Adipose tissue (tissue), 3 donors: ENCODE results near the gene ACP4. TPM values are rescaled to one million over a fixed set of nuclear protein-coding genes. Genes with fewer than 3 reads are reported as not detected.

Source experiments
- H3K27ac ChIP-seq: one replicate; pipeline ENCODE4 v1.5.1; 2013; ENCODE audit warnings: low read depth, low read length
- WGBS, 3 donors: extraction: QIAGEN DNeasy Blood & Tissue Kit; methylation state at CpG; one replicate each; pipeline ENCODE4 v1.1.7; 2013; 5-methylcytosine and 5-hydroxymethylcytosine counted together
- polyA plus RNA-seq, 3 donors: library from polyadenylated mRNA; stranded (reverse); fragments of 200-250 nt; gene quantifications; one replicate each; pipeline ENCODE4 v1.2.3, GENCODE V29; 2013
- donor health status: healthy with polysubstance abuse.
- donor health status: Bipolar disorder and iron deficiency.
- donor health status: healthy.

The ACP4 gene
- polyA plus RNA-seq, 3 donors, result not detected

GRCh38 chr19:50814883-50815282 is 24.7 kb downstream of the ACP4 start:
- WGBS, 3 donors, result 54 to 83% (median 76%) methylated on average over 5 of the region's 5 CpGs
- H3K27ac ChIP-seq, result no peak overlapping the region

GRCh38 chr19:50815439-50815838 is 25.2 kb downstream of the ACP4 start:
- 90 to 100% (median 100%) methylated on average over 1 of the region's 1 CpG for WGBS, 3 donors
- no peak overlapping the region for H3K27ac ChIP-seq

DNA sequence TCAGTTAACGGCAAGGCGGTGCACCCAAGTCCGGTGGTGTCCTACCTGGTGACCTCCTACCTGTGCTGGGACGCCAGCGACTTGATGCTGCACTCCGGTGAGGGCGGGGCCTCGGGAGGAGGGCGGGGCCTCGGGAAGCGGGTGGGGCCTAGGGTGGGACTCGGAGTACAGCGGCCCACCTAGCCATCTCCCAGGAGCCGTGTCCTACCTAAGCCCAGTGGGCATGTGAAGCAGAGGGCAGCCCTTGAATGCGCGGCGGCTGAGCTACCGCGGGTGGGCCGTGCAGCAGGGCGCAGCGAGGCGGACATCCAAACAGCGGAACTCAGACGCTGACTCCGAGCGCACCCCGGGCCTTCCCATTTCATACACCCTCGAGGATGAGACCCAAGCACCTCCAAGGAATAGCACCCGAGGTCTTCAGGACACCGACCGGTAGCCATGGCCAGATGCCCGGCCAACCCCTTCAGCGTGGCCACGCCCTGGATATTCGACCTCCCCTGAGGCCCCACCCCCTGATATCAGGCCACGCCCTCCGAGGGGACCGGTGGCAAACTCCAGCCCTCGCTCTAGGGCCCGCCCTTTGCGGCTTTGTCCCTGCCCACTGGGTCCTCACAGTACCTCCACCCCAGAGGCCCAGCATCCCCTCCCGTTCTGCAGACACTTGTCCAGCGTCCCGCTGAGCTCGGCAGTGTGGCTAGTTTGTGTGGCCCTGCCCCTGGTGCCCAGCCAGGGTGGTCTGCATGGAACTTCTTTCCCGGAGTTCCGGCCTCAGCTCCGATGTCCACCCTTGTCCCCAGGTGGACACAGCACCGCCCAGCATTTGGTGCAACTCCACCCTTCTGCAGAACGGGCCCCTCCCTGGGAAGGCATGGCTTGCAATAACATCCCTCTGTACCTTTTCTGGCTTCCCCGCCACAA is 28.0 kb downstream of the ACP4 start:
- no peak overlapping the region for H3K27ac ChIP-seq
- WGBS, 3 donors, result 6 to 10% (median 9%) methylated on average over 46 to 52 of the region's 52 CpGs

- WGBS, 3 donors, result 36 to 69% (median 67%) methylated on average over 12 of the region's 12 CpGs
These were observed 28.8 kb downstream of the ACP4 start for GRCh38 chr19:50818859-50819472.

DNA sequence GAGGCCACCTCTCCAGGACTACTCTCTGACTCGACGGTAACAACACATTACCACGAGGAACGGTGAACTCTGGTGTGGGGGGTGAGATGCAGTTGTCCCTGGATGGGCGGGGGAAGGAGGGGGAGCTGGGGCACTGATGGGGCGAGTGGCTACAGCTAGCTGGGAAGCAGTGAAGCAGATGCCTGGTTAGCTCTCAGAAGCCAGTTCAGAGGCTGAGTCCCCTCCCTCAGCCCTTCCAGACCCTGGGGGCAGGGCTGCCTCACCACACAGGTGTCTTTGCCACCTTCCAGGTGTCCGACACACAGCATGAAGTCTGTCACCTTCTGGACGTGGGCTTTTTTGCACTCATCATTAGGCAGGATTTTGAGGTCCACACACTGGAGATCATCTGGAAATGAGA is 29.4 kb downstream of the ACP4 start:
- 23 to 51% (median 40%) methylated on average over 8 of the region's 8 CpGs for WGBS, 3 donors

More at GRCh38 chr19:50818859-50819472, 28.8 kb downstream of the ACP4 start:
- no peak overlapping the region for H3K27ac ChIP-seq

GRCh38 chr19:50820086-50820485 is 29.9 kb downstream of the ACP4 start:
- H3K27ac ChIP-seq, result no peak overlapping the region
- WGBS, 3 donors, result 4 to 17% (median 8%) methylated on average over 15 of the region's 15 CpGs

More for the DNA sequence above, 29.4 kb downstream of the ACP4 start:
- H3K27ac ChIP-seq, result no peak overlapping the region

DNA sequence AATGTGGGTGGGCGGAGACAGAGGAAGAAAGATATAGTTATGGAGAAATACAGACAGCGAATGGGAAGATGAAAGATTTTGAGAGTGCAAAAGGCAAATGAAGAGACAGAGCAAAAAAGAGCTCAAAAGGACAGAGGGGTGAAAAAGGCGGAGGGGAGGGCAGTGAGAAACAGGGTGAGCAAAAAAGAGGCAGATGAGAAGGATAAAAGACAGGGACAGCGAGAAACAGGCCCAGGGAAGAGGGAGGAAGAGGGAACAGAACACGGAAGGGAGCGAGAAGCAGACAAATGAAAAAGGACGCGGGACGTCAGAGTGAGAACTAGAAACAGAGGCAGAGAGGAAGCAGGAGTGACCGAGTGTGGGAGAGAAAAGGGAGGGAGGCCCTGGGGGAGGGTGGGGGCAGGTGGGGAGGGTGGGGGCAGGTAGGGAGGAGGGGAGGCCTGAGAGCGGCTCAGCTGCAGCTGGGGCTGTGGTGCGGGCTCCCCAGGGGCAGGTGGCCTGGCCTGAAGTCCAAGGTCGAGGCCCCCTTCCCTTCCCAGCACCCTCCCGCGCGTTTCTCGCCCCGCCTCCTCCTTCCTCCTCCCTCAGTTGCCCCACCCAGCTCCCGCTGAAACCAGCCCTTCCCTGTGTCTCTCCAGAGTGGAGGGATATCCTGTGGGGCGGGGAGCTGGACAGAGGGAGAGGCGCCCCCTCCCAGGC is 30.5 kb downstream of the ACP4 start:
- WGBS, 3 donors, result 6 to 7% (median 6%) methylated on average over 16 to 21 of the region's 21 CpGs
- H3K27ac ChIP-seq, result no peak overlapping the region

- WGBS, 3 donors, result 44 to 74% (median 73%) methylated on average over 4 of the region's 4 CpGs
- H3K27ac ChIP-seq, result no peak overlapping the region
These were observed 31.0 kb downstream of the ACP4 start for GRCh38 chr19:50821248-50821612.

GRCh38 chr19:50821622-50822021 is 31.4 kb downstream of the ACP4 start:
- no peak overlapping the region for H3K27ac ChIP-seq
- WGBS, 3 donors, result 26 to 63% (median 61%) methylated on average over 8 of the region's 8 CpGs

- no peak overlapping the region for H3K27ac ChIP-seq
- WGBS, 3 donors, result 43 to 79% (median 75%) methylated on average over 7 of the region's 7 CpGs
These were observed 32.5 kb downstream of the ACP4 start for GRCh38 chr19:50822661-50823208.

DNA sequence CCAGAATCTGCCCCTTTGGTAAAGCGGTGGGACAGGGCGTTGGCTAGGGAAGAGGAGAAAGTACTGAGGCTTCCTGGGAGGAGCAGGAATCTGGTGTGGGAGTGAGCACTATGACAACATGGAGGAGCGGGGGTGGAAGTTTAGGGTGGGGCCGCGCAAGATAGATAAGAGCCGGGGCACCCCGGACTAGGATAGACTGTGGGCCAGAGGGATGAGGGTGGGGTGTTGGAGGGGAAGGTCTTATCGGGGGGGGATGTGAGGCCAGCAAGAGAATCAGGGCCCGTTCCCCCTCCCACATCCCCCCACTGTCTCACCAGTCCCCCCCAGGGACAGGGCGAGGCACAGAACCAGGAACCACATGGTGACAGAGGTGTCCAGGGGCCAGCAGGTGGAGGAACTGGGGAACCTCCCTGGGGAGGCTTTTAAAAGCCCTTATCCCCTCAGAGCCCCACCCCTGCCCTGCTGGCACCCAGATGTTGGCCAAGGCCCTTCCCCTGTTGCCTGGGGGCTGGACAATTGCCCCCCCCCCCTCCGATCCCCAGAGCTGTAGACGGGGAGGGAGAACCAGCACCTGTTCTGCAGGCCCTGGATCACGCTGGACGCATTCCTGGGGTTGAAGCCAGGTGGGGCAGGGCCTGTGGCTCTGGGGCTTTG is 33.3 kb downstream of the ACP4 start, which contains the start of gene KLK1:
KLK1 (minus strand) TSS at position 399 of the 654 bp plus-strand sequence; CDS start at position 360, 39 bp downstream.
- H3K27ac ChIP-seq, result no peak within 1 kb of the TSS
- 21 to 57% (median 50%) methylated on average over 13 to 14 of the region's 14 CpGs for WGBS, 3 donors

DNA sequence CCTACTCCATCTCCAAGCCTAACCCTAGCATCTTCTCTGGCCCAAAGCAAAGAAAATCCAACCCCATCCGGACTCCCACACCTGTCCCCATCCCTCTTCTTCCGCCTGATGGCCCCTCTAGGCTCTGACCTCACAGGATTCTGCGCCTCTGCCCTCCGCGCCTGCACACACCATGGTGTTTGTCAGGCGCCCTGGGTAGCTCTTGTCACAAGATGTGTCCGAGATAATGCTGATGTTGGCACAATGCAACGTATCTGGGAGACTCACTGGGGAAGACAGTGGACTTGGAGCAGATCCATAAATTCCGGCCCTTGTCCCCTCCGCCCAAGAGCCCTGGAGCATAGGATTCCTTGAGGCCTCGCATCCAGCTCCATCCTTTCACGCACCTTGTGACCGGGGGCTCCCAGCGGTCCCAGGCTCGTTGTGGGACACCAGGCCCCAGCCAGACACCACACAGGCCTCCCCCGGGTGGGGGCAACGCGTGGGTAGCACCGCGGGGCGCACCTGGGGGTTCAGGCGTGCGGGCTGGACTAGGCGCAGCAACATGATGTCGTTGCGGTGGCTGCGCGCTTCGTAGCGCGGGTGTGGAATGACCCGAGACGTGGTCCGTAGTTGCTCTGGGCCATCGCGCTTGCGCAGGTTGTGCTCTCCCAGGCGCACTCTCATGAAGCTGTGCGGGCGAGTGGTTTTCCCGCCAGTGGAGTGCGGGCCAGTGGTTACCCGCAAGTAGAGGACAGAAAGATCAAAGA is 36.5 kb downstream of the ACP4 start:
- 74 to 86% (median 78%) methylated on average over 41 to 43 of the region's 43 CpGs for WGBS, 3 donors
- H3K27ac ChIP-seq, result no peak overlapping the region

DNA sequence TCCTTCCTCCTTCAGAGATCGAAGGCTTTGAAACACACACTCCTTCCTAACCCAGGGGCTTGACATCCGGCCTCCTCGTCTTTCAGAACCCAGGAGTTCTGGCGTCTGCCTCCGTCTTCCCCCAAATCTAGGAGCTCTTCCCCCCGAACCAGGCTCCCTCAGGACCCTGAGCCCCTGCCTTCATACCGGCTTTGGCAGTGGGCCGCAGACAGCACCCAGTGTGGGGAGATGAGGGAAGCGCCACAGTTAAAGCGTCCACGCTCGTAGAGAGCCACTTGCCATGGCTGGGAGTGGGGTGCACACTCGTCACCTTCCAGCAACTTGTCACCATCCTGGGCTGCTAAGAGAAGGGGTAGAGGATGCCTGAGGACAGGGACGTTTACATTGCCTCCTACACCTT is 37.3 kb downstream of the ACP4 start:
- no peak overlapping the region for H3K27ac ChIP-seq
- 81 to 89% (median 85%) methylated on average over 14 of the region's 14 CpGs for WGBS, 3 donors

- WGBS, 3 donors, result 40 to 79% (median 77%) methylated on average over 5 of the region's 5 CpGs
- H3K27ac ChIP-seq, result no peak overlapping the region
These were observed 39.6 kb downstream of the ACP4 start for GRCh38 chr19:50829801-50830200.

GRCh38 chr19:50830266-50831025 is 40.2 kb downstream of the ACP4 start:
- no peak overlapping the region for H3K27ac ChIP-seq
- WGBS, 3 donors, result 37 to 61% (median 51%) methylated on average over 17 of the region's 17 CpGs

DNA sequence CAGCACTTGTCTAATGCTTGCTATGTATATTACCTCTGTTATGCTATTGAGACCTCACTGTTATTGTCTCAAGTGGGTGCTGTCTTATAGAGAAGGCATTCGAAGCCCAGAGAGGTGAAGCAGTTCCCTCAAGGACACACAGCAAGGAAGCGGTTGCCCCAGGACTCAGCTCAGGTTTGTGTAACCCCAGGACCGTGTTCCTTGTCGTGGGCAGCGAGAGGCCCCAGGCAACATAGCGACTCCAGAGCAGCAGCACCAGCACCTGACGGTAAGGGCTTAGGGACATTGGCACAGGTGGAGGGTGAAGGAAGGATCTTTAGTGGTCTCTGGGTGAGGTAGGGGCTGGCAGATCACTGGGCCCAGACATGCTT is 40.8 kb downstream of the ACP4 start:
- 80 to 86% (median 83%) methylated on average over 7 of the region's 7 CpGs for WGBS, 3 donors
- H3K27ac ChIP-seq, result no peak overlapping the region

DNA sequence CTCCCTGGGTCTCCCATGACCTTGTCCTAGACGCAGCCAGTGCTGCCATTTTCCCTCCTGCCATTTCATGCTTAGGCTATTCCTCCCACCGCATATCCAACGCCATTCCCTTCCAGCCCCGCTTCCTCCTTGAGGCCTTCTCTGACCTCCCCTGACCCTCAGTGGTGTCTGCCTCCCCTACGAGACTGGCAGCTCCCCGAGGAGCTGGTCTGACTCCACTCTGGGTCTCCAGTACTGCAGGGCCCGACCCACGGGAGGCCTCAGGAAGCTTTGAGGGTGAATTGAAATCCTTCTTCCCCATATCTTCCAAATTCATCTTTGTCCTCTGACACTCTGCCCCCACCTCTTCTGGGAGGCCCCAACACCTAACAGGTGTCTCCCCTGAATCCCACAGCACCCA is 42.5 kb downstream of the ACP4 start:
- 79 to 94% (median 80%) methylated on average over 8 of the region's 8 CpGs for WGBS, 3 donors

More for the DNA sequence above, 42.5 kb downstream of the ACP4 start:
- H3K27ac ChIP-seq, result no peak overlapping the region
